ENCODE results near the gene NTNG2.

GRCh38 chr9:132146575-132146974 lies 15.3 kb upstream of the NTNG2 start:
- TF ChIP-seq CTCF (IDR thresholded peaks at IDR 0.05) (no peak), POLR2A (IDR thresholded peaks at IDR 0.05) (no peak)
